HG03342 (cell line): ENCODE results near the gene OOEP.
"Not testable (repeated sequence)": the region's sequence is repeated elsewhere in the genome, so short reads cannot be mapped to it uniquely, and the experiment has no call there.

Source experiments
- ATAC-seq: cut with Tn5 transposase; IDR thresholded peaks from one replicate; pipeline ENCODE4 v1.9.1; 2021; ENCODE audit warnings: mild to moderate bottlenecking, moderate library complexity; ENCODE audit not compliant: unreplicated experiment

The OOEP gene

DNA sequence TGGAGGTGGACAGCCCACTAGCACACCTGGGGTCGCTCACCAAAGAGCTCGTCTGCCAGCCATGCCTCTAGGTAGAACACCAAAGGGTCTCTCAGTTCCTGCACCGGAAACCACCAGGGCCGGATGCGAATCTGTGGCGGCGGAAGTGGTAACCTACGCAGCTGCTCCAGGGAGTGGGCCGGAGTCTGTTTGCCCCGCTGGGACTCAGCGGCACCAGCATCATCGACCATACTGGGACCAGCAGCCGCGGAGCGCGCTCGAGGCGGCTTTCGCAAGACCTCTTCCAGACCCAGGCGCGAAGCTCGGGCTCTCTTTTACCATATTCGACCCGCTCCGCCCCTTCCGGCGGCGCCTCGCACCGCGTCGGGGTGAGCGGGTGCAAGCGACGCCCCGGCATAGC is at the start of gene OOEP:
OOEP (minus strand) TSS at position 335 of the 400 bp plus-strand sequence; CDS start at position 230, 105 bp downstream.
- ATAC-seq = no peak

DNA sequence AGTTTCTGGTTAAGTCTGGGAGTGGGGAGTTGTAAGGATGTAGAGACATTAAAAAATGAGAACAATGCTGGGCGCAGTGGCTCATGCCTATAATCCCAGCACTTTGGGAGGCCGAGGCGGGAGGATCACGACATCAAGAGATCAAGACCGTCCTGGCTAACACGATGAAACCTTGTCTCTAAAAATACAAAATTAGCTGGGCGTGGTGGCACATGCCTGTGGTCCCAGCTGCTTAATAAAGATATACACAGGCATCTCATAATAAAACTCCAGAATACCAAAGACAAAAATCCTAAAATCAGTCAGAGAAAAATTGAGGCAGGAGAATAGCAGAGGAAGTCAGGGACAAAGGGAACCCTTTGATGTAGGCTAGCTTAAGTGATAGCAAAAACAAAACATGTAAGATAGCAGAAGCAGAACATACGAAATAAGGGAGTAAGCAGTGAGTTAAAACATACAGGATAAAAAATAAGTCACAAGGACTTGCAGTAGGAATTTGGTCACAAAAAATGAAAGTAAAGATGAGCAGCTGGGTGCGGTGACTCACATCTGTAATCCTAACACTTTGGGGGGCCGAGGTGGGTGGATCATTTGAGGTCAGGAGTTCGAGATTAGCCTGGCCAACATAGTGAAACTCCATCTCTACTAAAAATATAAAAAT is 48.5 kb upstream of the OOEP start:
- ATAC-seq = no peak

DNA sequence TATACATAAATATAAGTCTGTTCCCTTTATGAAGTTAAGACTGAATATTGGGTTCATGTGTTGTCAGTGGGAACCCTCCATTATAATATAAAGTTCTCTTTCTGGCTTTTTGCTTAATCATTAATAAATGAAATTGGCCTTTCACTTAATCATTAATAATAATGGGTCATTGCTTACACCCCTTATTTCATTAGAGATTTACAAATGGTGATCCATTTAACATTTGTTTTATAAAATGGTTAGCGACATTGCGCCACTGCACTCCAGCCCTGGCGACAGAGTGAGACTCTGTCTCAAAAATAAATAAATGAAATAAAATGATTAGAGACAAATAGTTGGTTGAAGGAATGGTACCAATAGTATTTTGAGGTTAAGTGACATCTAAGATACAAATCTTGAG is 43.4 kb upstream of the OOEP start:
- ATAC-seq = no peak

DNA sequence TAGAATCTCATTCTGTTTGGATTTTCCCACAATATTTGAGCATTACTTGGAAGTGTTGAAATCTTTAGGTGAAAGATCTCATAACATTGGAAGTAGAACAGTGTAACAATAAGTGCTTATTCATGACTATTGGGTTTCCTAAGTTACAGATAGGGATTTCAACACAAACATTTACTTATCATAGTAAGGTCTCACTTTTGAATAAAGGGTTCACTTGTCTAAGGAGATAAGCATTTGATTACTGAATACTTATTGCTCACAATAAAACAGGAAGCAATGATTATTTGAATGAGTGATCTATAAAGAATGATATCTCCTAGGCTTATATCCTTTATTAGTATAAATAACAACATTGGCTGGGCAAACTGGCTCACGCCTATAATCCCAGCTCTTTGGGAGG is 39.7 kb upstream of the OOEP start:
- ATAC-seq = no peak

DNA sequence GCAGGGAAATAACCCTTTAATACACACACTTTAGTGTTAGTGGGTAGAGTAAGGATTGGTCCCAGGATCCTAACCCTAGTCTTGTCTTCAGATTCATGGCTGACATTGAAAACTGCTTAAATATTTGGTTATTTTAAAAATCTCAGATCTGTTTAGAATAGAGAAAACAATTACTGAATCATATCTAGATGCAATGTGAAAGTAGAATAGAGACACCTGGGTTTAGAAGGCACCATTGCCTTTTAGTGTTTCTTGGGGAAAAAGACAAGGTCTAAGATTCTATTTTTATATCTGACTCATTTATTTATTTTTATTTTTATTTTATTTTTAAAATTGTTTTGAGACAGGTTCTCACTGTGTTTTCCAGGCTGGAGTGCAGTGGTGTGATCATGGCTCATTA is 31.0 kb upstream of the OOEP start:
- ATAC-seq = no peak

DNA sequence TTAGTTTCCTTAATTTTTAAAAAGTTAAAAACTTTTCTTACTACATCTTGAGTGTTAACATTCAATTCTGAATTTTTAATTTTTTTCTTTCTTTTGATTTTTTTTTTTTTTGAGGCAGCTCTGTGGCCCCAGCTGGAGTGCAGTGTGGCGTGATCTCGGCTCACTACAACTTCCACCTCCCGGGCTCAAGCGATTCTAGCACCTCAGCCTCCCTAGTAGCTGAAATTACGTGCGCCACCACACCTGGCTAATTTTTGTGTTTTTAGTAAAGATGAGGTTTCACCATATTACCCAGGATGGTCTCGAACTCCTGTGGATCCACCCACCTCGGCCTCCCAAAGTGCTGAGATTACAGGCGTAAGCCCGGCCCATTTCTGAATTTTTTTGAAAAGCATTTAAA is 26.2 kb upstream of the OOEP start:
- no peak for ATAC-seq

DNA sequence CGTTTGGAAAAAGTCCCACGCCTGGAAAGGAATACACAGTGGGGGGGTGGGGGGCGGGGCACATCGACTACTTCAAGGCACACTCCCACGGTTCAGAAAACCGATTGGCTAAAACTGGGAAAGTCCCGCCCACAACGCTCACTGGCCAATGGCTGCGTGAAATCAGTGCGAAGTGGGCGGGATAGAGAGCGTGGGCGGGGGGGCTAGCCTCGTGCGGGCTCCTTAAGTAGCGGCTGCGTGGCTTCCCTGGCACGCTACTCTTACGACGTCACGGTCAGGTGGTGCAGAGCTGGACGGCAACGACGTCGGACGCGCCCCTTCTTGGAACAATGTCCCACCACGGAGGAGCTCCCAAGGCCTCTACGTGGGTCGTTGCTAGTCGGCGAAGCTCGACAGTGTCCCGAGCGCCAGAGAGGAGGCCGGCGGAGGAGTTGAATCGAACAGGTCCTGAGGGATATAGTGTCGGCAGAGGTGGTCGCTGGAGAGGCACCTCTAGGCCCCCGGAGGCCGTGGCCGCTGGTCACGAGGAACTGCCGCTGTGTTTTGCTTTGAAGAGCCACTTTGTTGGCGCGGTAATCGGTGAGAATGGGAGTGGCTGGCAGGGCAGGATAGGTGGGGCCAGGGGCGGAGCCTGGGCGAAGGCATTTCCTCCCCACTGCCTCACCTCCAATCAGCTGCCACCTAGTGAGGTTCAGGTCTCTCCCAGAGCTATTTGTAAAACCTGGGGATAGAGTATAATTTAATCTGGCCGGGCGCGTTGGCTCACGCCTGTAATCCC is 25.1 kb upstream of the OOEP start, which contains the start of gene DDX43:
DDX43 (plus strand) TSS at position 252 of the 778 bp plus-strand sequence; CDS start at position 330, 78 bp downstream.
- no peak for ATAC-seq

DNA sequence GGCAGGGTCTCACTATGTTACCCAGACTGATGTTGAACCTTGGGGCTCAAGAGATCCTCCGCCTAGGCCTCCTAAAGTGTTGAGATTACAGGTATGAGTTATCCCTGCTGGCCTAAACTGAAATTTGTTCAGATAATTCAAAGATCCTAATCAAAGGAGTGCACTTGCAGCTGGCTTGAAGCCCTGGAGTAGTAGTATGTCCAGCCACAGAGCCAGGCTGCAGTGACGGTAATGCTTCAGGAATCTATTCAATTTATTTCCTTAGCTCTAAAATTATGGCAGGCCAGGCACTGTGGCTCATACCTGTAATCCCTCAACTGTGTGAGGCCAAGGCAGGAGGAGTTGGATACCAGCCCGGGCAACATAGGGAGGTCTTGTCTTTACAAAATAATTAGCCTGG is 23.6 kb upstream of the OOEP start:
- ATAC-seq = no peak

DNA sequence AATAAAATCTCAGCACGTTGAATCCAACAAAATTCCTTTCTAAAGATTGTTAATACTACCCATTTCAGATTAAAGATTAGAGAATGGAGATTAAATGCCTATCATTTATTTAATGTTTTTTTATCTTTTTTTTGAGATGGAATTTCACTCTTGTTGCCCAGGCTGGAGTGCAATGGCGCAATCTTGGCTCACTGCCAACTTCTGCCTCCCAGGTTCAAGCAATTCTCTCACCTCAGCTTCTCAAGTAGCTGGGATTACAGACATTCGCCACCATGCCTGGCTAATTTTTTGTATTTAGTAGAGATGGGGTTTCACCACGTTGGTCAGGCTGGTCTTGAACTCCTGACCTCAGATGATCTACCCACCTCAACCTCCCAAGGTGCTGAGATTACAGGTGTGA is 22.5 kb upstream of the OOEP start:
- ATAC-seq = not testable (repeated sequence)

DNA sequence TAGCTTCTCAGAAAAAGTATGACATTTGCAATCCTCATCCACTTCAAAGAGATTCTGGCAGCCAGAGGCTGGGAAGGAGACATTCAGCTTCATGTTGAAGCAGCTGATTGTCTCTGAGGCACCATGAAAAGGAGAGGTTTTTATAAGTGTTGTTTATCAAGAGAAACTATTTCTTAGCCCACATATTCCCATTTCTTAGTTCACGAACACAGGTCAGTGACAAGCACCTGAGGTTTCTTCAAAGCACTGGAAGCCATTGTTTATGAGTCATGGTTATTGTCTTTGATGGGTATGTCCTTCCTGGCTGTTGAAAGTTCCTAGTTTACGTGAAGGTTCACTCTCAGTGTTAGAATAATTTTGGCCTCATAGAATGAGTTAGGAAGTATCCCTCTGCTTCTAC is 22.0 kb upstream of the OOEP start:
- no peak for ATAC-seq

DNA sequence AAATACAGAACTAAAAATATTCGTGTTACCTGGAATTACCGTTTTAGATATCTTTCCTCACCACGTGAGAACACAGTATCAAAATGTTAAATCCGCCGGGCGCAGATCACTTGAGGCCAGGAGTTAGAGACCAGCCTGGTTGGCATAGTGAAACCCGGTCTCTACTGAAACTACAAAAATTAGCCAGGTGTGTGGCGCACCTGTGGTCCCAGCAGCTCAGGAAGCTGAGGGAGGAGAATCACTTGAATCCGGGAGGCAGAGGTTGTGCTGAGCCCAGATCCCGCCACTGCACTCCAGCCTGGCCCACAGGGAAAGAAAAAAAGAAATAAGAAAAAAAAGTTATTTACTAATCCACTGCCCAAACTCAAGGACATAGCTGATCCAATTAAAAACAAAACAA is 20.2 kb upstream of the OOEP start:
- no peak for ATAC-seq

DNA sequence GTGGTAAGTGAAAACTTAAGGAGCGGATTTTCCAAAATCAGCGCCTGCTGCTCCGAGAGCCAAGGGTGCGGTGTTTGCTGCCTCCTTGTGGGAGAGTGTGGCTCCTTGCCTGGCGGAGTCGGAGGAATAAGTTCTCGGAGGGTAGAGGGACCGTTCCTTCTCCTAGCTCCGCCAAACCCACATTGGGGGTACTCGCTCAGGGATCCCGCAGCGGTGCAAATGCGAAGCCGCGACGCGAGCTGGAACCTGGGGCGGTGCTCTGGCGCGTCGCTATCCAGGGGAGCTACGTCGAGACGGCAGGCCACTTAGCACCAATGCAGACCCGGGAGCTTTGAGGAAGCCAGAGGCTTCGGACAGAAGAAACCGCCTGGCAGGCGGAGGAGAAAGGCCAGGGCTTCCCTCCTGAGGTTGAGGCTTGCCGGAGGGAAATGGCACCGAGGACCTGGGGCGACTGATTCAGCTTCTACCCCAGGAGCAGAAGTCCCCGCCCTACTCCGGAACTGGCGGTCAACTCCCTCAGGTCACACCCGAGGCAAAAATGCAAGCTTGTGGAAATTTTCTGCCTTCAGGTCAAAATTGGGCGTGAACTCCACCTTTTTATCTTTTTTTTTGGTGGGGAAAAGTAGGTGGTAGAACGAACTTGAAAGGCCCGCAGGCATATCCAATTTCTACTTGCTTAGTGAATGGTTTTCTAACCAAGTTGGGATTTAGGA is 19.3 kb upstream of the OOEP start:
- ATAC-seq = peak; percentile 67

DNA sequence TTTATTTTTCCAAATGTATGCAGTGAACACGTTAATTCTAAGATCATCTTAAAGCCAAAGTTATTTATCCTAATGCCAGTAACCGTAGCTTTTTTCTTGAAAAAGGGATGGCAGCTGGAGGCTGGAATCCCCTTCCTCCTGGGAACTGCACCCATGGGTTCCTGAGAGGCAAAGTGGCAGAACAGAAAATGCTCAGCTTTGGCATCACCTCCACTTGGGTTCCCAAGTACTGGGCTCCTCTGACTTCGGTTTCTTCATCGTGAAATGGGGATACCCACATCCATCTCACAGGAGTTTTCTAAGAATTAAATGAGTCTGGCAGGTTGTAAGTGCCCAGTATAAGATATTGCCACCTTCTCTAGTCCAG is 18.7 kb upstream of the OOEP start:
- peak; percentile 15 for ATAC-seq

DNA sequence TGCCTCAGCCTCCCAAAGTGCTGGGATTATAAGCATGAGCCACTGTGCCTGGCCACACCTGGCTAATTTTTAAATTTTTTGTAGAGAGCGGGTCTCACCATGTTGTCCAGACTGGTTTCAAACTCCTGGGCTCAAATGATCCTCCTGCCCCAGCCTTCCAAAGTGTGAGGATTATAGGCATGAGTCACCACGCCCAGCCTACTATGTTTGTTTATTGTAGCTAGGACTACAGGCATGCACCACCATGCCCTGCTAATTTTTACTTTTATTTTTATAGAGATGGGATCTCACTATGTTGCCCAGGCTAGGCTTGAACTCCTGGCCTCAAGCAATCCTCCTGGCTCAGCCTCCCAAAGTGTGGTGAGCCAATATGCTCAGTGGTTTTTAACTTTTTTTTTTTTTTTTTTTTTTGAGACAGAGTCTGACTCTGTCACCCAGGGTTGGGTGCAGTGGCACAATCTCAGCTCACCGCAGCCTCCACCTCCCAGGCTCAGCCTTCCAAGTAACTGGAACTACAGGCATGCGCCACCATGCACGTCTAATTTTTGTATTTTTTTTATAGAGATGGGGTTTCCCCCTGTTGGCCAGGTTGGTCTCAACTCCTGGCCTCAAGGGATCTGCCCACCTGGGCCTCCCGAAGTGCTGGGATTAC is 12.9 kb upstream of the OOEP start:
- ATAC-seq = no peak

DNA sequence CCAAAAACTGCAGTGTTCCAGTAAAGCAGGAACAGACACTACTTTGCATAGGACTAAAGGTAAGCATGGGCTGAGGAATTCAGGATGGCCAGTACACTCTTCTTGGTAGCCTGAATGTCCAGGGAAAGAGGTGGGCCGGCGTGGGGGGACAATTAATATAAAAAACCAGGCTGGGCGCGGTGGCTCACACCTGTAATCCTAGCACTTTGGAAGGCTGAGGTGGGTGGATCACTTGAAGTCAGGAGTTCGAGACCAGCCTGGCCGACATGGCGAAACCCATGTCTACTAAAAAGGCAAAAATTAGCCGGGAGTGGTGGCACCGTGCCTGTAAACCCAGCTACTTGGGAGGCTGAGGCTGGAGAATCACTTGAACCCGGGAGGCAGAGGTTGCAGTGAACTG is 11.8 kb upstream of the OOEP start:
- ATAC-seq = not testable (repeated sequence)

DNA sequence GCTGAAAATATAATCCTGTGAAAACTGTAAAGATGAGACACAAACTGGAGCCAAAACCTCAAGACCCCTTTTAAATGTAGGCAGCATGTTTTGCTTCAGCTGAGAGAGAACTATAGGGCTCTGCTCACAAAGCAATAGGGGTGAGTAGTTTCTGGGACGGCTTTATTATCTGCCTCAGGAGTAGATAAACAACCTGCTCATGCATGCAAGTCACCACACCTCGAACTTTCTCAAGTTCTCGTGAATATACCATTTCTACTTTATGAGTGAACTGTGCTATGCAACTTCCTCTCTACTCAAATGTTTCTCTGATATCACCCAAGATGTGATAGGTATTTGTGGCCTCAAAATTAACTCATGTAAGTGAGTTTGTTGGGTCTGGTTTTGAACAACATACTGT is 7.5 kb upstream of the OOEP start:
- ATAC-seq = no peak

DNA sequence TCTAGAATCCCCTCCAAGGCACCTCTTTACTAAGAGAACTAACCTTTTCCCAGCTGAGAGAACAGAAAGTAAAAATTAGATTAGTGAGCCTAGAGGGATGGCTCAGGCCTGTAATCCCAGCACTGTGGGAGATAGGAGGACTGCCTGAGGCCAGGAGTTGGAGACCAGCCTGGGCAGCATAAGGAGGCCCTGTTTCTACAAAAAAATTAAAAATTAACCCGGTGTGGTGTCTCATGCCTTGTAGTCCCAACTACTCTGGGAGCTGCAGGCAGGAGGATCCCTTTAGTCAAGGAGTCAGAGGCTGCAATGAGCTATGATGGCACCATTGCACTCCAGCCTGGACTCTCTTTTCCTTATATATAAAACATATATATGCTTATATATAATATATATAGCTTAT is 5.5 kb upstream of the OOEP start:
- ATAC-seq = no peak

DNA sequence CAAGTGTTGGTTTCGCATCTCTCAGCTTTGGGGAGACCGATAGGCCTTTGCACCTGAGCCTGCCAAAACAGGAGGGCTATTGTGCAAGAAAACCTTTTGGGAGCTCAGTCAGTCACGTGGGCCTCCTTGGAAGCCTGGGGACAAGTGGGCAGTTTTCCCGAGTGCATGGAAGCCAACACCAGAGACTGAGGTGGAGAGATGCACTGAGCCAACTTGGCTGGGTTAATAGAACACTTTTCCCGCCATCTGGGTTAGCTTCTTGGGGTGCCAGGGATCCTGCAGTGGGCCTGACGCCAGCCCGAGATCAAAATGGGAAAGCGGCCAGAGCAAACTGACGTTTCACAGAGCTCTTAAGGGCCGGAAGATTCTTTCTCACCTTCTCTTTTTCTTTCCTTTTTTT is 2.8 kb upstream of the OOEP start:
- ATAC-seq = no peak

DNA sequence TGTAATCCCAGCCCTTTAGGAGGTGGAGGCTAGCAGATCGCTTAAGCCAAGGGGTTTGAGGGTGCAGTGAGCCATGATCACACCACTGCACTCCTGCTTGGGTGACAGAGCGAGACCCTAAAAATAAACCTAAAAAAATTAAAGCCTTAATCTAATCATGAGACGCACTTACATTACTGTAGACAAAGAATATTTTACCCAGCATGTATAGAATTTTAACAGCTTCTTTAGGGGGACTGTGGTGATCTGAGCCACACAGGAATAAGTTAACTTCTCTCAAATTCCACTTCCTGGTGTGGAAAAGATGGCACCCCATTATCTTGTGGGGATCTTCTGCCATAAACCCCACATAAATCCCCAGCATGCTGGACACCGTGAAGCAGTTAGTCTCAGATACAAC is 2.3 kb upstream of the OOEP start:
- no peak for ATAC-seq

DNA sequence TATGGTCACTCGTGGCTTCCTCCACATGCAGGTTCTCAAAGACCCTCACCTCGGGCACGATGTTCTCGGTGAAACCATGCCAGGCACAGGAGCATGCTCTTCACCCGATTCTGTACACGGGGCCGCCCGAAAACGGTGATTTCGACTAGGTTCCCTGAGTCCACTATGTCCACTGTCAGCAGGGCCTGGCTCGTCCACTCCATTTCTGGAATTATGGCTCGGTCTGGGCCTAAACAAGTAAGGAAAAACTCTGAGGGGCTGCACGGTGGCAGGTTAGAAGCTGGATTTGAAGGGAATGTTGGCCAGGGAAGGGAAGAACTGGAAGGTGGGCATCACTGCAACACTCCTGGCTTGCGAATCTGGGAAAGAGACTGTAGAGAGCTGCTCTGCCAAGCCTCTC is 540 bp downstream of the OOEP start:
- no peak for ATAC-seq

DNA sequence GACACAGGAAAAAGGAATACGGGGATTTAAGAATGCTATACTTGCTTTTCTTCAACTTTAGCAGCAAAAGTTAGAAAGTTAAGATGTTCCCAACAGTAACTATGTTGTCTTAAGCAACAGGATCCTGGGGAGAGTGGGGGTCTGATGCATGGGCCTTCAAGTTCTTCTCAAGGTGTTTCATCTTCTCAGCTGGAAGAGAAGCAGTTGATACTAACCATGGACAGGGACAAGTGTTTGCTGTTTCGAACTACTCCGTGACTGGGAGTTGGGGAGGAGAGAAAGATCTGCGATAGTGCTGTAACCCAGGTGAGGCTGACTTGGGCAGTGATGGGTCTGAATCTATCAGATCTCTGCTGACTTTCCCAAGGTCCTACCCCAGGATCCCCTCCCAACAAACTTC is 1.0 kb downstream of the OOEP start:
- ATAC-seq = no peak
